Activated CD4-positive, alpha-beta T cell treated with anti-CD3 and anti-CD28 coated beads, Interleukin-2, amount 50 U/mL, for 1 hour (primary cell): ENCODE measurements around the gene TRMT44.
A peak's percentile ranks its signal among the peaks of the same experiment; 100 is the strongest.
"Not testable (repeated sequence)": the region's sequence is repeated elsewhere in the genome, so short reads cannot be mapped to it uniquely, and the experiment has no call there.

ENCODE experiments used
- DNase-seq: peaks from one replicate; pipeline ENCODE4 v3.0.0-alpha.2; 2020

Gene TRMT44

GRCh38 chr4:8407756-8408155, 32.8 kb upstream of the TRMT44 start:
- DNase-seq, result no peak

GRCh38 chr4:8409264-8410065, 31.1 kb upstream of the TRMT44 start:
- DNase-seq, result peak; percentile 58

- no peak for DNase-seq
These were observed 30.4 kb upstream of the TRMT44 start for GRCh38 chr4:8410066-8410625.

GRCh38 chr4:8410641-8411271, 29.8 kb upstream of the TRMT44 start:
- no peak for DNase-seq

DNA sequence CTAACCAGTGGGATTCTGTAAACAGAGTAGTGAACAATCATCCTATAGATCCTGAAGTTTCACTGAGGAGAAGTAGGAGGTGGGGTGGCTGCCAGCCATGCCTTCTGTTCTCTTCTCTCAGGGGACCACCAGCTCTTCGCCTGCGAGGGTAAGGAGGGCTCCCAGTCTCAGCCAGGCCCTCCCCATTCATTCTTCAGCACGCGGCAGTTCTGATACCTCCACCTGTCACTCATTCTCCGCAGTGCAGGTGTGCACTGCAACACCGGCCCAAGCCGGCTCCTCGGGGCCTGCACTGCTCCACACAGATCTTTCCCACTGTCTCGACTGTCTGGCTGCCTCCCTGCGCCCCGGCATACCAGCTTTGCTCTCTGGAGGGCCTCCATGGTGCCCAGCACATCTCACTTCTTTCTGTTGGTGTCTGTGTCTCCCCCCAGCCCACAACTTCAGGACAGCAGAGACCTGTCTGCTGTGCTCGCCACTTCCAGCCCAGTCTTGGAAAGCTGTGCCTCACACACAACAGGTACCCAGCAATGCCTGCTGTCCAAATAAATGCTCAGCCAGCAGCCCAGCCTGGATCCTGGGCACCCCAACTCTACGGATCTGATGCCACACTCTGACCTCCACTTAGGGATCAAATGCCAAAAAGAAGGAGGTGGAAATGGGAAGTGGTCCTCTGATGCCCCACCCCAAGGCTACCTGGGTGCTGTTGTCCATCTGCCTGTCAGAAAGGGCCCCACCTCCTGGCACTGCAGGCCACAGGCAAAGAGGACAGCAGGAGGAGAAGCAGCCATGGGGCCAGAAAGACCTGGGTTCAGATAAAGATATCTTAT, 29.0 kb upstream of the TRMT44 start:
- DNase-seq, result no peak

DNA sequence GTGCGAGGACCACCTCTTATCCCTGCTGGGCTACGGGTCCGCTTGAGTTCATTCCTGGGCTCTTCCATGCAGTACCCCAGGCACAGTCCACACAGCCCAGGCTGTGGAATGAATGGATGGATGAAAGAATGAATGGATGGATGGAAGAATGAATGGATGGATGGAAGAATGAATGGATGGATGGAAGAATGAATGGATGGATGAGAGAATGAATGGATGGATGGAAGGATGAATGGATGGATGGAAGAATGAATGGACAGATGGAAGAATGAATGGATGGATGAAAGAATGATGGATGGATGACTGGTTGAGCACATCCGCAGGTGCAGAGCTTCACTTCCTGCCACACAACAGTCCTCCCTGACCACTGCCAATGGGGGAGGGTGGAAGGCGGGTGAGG, 28.3 kb upstream of the TRMT44 start:
- no peak for DNase-seq

- peak; percentile 33 for DNase-seq
These were observed 26.2 kb upstream of the TRMT44 start for GRCh38 chr4:8414377-8414776.

GRCh38 chr4:8417071-8417614, 23.4 kb upstream of the TRMT44 start:
- DNase-seq, result no peak

- DNase-seq, result no peak
These were observed 21.1 kb upstream of the TRMT44 start for GRCh38 chr4:8419222-8420041.

- not testable (repeated sequence) for DNase-seq
These were observed 20.4 kb upstream of the TRMT44 start for GRCh38 chr4:8420151-8420550.

DNA sequence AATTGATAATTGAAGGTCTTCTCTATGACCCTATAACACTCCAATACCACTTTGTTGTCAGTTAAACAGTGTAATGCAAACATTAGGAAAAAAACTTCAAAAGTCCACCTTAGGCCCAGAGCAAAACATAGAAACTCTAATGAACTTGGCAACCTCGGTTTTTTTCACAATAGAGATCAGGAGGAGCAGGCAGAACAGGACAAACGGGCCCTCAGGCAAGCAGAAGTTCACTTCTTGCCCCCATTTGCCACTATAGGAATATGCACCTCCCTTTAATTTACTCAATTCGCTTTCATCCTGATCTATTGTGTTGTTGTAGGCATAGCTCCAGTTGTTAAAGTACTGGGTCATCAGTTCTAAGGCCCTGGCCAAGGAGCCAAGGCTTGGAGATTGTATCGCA, 18.2 kb upstream of the TRMT44 start:
- no peak for DNase-seq

DNA sequence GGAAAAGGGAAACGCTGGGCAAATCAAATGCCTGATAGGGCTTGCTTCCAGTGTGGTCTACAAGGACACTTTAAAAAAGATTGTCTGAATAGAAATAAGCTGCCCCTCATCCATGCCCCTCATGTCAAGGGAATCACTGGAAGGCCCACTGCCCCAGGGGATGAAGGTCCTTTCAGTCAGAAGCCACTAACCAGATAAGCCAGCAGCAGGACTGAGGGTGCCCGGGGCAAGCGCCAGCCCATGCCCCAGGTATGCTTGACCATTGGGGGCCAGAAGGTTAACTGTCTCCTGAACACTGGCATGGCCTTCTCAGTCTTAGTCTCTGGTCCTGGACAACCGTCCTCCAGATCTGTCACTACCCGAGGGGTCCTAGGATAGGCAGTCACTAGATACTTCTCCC, 17.8 kb upstream of the TRMT44 start:
- DNase-seq, result no peak

DNA sequence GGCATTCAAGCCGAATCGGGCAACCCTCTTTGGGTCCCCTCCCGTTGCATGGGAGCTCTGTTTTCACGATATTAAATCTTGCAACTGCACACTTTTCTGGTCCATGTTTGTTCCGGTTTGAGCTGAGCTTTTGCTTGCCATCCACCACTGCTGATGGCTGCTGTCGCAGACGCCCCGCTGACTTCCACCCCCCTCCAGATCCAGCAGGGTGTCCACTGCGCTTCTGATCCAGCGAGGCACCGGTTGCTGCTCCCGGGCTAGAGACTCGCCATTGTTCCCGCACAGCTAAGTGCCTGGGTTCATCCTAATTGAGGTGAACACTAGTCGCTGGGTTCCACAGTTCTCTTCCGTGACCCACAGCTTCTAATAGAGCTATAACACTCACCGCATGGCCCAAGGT, 13.3 kb upstream of the TRMT44 start:
- DNase-seq, result no peak

DNA sequence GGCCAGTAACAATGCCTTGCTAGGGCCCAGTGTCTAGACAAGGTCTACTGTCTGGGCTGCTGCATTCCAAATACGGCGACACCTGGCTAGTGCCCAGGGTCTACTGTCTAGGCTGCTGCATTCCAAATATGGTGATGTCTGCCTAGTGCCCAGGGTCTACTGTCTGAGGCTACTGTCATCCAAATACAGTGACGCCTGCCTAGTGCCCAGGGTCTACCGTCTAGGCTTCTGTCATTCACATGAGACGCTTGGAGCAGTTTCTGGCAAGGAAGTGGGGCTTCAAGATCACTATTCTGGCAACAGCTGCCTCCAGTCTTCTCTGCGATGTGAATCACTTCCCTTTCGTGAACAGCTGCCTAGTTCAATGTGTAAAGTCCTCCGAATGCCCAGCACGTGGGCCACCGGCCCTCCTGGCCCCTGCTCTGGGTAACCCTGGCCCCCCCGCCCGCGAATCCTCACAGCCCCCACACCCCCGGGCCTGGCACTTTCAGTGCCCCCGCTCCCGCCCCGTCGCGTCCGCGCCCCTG, 12.8 kb upstream of the TRMT44 start:
- DNase-seq, result no peak

DNA sequence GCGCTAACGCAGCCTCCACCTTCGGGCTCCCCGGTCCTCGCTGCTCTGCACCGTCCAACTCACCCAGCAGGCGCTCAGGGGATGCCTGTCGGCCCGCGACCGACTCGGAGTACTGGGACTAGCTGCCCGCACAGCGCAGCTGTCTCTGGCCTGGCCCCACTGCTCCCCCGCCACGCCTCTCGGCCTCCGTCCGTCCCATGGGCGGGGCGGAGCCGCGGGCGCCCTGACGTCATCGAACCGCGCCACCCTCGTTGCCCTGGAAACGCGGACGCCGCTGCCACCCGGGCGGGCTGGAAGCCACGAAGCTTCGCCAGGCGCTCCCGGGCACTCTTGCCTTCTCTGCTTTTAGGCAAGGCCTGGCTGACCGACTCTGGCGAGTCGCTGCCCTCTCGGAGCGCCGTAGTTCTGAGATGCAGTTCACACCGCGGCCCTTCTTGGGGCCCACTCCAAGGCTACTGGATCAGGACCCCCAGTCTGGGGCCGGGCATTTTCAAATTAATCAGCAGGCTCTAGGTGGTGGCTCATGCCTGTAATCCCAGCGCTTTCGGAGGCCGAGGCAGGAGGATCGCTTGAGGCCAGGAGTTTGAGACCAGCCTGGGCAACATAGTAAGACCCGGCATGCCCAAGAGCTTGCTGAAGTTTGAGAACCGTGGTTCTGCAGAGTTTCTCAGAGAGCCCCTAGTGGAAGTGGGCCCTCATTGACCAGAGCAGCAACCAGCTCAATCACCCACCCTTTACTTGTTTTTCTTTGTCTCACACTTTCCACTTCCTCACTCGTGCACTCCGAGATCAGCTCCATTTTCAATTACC, 12.1 kb upstream of the TRMT44 start:
- peak; percentile 92 for DNase-seq

DNA sequence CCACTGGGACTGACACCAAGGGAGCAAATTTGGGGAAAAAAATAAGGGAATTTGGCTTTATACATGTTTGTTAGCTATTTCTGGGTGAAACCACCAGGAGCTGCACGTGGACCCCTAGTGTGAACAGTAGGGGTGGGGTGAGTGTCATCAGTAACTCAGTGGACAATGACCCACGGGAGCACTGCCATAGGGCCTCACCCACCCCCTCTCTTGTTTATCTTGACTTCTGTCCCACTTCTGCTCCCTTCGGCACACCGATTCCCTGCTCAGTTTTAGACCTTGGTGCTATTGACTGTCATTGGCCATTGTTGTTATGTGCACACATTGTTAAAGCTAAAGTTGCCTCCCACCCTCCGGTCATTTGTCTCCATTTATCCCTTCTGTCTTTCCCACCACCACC, 9.0 kb upstream of the TRMT44 start:
- no peak for DNase-seq

- no peak for DNase-seq
These were observed 7.4 kb upstream of the TRMT44 start for GRCh38 chr4:8433136-8433535.

GRCh38 chr4:8434251-8435073, 6.1 kb upstream of the TRMT44 start:
- DNase-seq, result no peak

DNA sequence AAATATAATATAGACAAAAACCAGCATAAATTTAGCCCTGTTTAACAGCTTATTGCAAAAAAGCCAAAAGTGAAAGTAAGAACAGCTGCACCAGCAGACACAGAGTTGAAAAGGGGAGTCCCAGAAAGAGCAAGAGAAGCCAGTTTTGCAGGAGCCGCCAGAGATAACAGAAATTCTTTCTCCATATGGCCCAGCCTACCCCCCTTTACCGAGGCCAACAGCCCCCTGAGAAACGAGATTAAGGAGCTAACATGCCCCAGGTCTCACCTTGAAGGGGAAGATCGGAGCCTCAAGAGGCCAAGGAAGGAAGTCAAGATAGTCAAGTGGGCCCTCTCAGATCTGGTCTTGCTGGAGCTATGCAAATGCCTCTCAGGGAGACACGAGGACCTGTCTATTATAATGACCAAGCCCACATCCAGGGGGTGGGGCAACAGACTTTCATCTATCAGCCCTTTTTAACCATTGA, 4.9 kb upstream of the TRMT44 start:
- no peak for DNase-seq

DNA sequence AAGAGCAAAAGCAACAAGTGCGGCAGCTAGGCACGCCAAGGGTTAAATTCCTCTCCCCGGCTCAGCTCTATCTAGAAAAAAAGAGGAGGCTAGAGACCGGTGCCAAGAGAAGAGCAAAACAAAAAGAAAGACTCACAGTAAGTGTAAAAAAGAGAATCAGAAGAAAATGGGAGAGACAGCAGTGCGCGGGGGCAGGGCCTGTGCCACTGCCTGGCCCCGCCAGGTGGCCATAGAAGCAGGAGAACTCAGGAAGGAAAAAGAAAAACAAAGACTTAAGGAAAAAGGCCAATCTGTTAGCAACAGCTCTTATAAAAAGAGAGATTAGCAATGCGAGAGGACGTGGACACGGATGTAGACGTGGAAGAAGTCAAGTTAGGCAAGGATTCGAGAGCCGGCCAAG, 3.3 kb upstream of the TRMT44 start:
- no peak for DNase-seq
